ENCODE data around the gene CAPZB. TPM values are rescaled to one million over a fixed set of nuclear protein-coding genes. Genes with fewer than 3 reads are reported as not detected.

Gene CAPZB
- total RNA-seq, 3 donors from 2014 or later (not counting 1 experiment from before 2014, with no cell fraction given) = 369 to 393 (median 375) TPM

DNA sequence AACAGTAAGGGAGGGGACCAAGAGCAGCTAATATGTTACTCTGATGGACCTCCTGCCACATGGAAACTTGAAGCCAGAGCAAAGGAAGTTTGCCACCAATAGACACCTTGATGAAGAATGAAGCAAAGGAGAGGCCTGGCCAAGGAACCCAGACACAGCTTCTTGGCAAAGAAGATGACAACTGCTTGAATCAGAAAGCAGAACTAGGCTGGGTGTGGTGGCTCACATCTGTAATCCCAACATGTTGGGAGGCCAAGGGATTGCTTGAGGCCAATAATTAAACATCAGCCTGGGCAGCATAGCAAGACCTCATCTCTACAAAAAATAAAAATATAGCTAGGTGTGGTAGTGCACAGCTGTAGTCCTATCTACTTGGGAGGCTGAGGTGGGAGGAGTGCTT is 31.7 kb upstream of the CAPZB start:
- H3K4me1 Mint-ChIP-seq = no peaks in the 10 kb centered on the region
- no peaks in the 10 kb centered on the region for H3K36me3 Mint-ChIP-seq
- intact Hi-C loops (cut with micrococcal nuclease) = no loop called here
- no peaks in the 10 kb centered on the region for H3K27me3 ChIP-seq (ENCODE audit: control insufficient read depth, insufficient read depth, low read length)
- H3K4me3 ChIP-seq (ENCODE audit: low read length) = no peak overlapping the region
- H3K36me3 ChIP-seq (ENCODE audit: control insufficient read depth, insufficient read depth, low read length) = no peaks in the 10 kb centered on the region
- no peak for ATAC-seq
- TF ChIP-seq CTCF (IDR thresholded peaks at IDR 0.05) = no peak
- no peak for DNase-seq
- no peaks in the 10 kb centered on the region for H3K9me3 Mint-ChIP-seq
- no peak overlapping the region for H3K27ac Mint-ChIP-seq
- no peak overlapping the region for H3K4me3 Mint-ChIP-seq
- H3K4me1 ChIP-seq (ENCODE audit: control insufficient read depth, insufficient read depth, low read length) = peaks cover 5% of the 10 kb centered on the region
- H3K27me3 Mint-ChIP-seq (ENCODE audit: low read depth in 2 of 2) = no peaks in the 10 kb centered on the region
- H3K9me3 ChIP-seq (ENCODE audit: control insufficient read depth, insufficient read depth, low read length) = no peaks in the 10 kb centered on the region
- no peak overlapping the region for H3K27ac ChIP-seq (ENCODE audit: low read length)

DNA sequence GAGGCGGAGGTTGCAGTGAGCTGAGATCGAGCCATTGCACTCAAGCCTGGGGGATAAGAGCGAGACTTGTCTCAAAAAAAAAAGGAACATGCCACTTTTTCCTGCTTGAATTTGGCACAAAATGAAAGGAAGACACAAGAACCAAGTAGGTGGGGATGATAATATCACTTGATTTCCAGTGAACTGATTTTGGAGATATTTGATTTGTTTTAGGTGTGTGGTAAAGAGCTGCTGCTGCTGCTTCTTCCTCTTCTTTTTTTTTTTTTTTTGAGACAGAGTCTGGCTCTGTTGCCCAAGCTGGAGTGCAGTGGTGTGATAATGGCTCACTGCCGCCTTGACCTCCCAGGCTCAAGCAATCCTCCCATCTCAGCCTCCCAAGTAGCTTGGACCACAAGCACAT is 29.9 kb upstream of the CAPZB start:
- DNase-seq (no peak), ATAC-seq (no peak)
- intact Hi-C loops (cut with micrococcal nuclease) = no loop called here
- Histone ChIP-seq H3K4me3 (ENCODE audit: low read length) (no peak overlapping the region), H3K9me3 (ENCODE audit: control insufficient read depth, insufficient read depth, low read length) (no peaks in the 10 kb centered on the region), H3K36me3 (ENCODE audit: control insufficient read depth, insufficient read depth, low read length) (no peaks in the 10 kb centered on the region), H3K27me3 (ENCODE audit: control insufficient read depth, insufficient read depth, low read length) (no peaks in the 10 kb centered on the region), H3K27ac (ENCODE audit: low read length) (no peak overlapping the region), H3K4me1 (ENCODE audit: control insufficient read depth, insufficient read depth, low read length) (peaks cover 8% of the 10 kb centered on the region)
- 95% methylated on average over 4 of the region's 4 CpGs for WGBS (ENCODE audit: insufficient coverage)
- no peaks in the 10 kb centered on the region for H3K36me3 Mint-ChIP-seq
- H3K27me3 Mint-ChIP-seq (ENCODE audit: low read depth in 2 of 2) = no peaks in the 10 kb centered on the region
- H3K27ac Mint-ChIP-seq = no peak overlapping the region
- no peaks in the 10 kb centered on the region for H3K9me3 Mint-ChIP-seq
- no peaks in the 10 kb centered on the region for H3K4me1 Mint-ChIP-seq
- no peak overlapping the region for H3K4me3 Mint-ChIP-seq
- no peak for TF ChIP-seq CTCF (IDR thresholded peaks at IDR 0.05)

DNA sequence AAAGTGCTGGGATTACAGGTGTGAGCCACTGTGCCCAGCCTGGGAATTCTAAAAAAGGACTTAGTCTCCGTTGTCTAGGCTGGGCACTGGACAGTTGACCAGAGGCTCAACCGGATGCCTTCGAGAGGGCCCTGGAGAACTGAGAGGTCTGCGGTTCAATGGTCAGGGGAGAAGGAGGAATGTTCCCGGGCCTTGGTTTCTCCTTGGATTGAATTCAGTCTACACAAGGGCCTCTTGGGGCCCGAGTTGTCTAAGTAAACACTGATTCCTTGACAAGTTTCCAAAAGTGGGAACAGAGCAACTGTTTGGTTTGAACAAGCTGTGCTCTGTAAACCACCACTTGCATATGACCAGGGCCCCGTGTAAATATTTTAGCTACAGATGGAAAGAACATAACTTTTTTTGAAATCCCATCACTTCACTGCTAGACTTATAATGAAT is 29.1 kb upstream of the CAPZB start:
- Histone ChIP-seq H3K36me3 (ENCODE audit: control insufficient read depth, insufficient read depth, low read length) (no peaks in the 10 kb centered on the region), H3K9me3 (ENCODE audit: control insufficient read depth, insufficient read depth, low read length) (no peaks in the 10 kb centered on the region), H3K27ac (ENCODE audit: low read length) (no peak overlapping the region), H3K4me3 (ENCODE audit: low read length) (no peak overlapping the region), H3K4me1 (ENCODE audit: control insufficient read depth, insufficient read depth, low read length) (peaks cover 12% of the 10 kb centered on the region), H3K27me3 (ENCODE audit: control insufficient read depth, insufficient read depth, low read length) (no peaks in the 10 kb centered on the region)
- Mint-ChIP-seq H3K36me3 (no peaks in the 10 kb centered on the region), H3K4me1 (peaks cover 4 to 6% of the 10 kb centered on the region in 2 donors), H3K4me3 (no peak overlapping the region), H3K27ac (no peak overlapping the region), H3K27me3 (ENCODE audit: low read depth in 2 of 2) (no peaks in the 10 kb centered on the region), H3K9me3 (no peaks in the 10 kb centered on the region)
- TF ChIP-seq CTCF (IDR thresholded peaks at IDR 0.05) = no peak
- intact Hi-C loops (cut with micrococcal nuclease) = no loop called here
- WGBS (ENCODE audit: insufficient coverage) = 94% methylated on average over 7 of the region's 7 CpGs
- no peak for DNase-seq
- no peak for ATAC-seq

GRCh38 chr1:19512545-19512944 is 27.2 kb upstream of the CAPZB start:
- peaks cover 12 to 14% of the 10 kb centered on the region in 2 donors for H3K4me1 Mint-ChIP-seq
- Histone ChIP-seq H3K4me3 (ENCODE audit: low read length) (no peak overlapping the region), H3K27ac (ENCODE audit: low read length) (no peak overlapping the region), H3K27me3 (ENCODE audit: control insufficient read depth, insufficient read depth, low read length) (no peaks in the 10 kb centered on the region), H3K9me3 (ENCODE audit: control insufficient read depth, insufficient read depth, low read length) (no peaks in the 10 kb centered on the region), H3K36me3 (ENCODE audit: control insufficient read depth, insufficient read depth, low read length) (no peaks in the 10 kb centered on the region), H3K4me1 (ENCODE audit: control insufficient read depth, insufficient read depth, low read length) (peaks cover 23% of the 10 kb centered on the region)
- no peak for TF ChIP-seq CTCF (IDR thresholded peaks at IDR 0.05)
- H3K27me3 Mint-ChIP-seq (ENCODE audit: low read depth in 2 of 2) = no peaks in the 10 kb centered on the region
- no peaks in the 10 kb centered on the region for H3K9me3 Mint-ChIP-seq
- WGBS (ENCODE audit: insufficient coverage) = 54% methylated on average over 2 of the region's 2 CpGs
- no peak overlapping the region for H3K4me3 Mint-ChIP-seq
- ATAC-seq = no peak
- no peak overlapping the region for H3K27ac Mint-ChIP-seq
- DNase-seq = no peak
- H3K36me3 Mint-ChIP-seq = no peaks in the 10 kb centered on the region
- intact Hi-C loops (cut with micrococcal nuclease) = no loop called here
